A673 (cell line): ENCODE data around the gene CD69. TPM values are rescaled to one million over a fixed set of nuclear protein-coding genes. Genes with fewer than 3 reads are reported as not detected.

Experiments used
- BruUV-seq: library from RNA; stranded (reverse); fragments of 400-500 nt; replicated peaks from 2 replicates; lab custom pipeline; 2021; lab: Mats Ljungman, UMichigan
- CTCF ChIA-PET: fragments of 300-600 bp; sonication (Branson Sonifier 250); formaldehyde crosslinking; loops from one replicate; lab custom pipeline; 2022; ENCODE audit warnings: antibody characterized with exemption; lab: Charles Lee
- POLR2A ChIA-PET: fragments of 300-600 bp; sonication (Branson Sonifier 250); formaldehyde crosslinking; loops from one replicate; lab custom pipeline; 2022; ENCODE audit warnings: antibody characterized with exemption; ENCODE audit not compliant: low non-redundant PET; lab: Charles Lee
- DNase-seq: peaks from one replicate; pipeline ENCODE4 v3.0.0-alpha.2; 2015; ENCODE audit warnings: low spot score
- H3K27ac ChIP-seq: fragments of 200-600 bp; sonication (generic); 2 replicates; pipeline ENCODE4 v1.5.1; 2016; ENCODE audit warnings: mixed run types, low read depth, mild to moderate bottlenecking, mixed read lengths, antibody characterized with exemption, low read length; ENCODE audit not compliant: poor library complexity, severe bottlenecking
- H3K27me3 ChIP-seq: fragments of 200-600 bp; sonication (generic); replicated peaks from 2 replicates; pipeline ENCODE4 v1.6.1; 2017; ENCODE audit warnings: mixed run types, low read depth, mild to moderate bottlenecking, mixed read lengths, antibody characterized with exemption, low read length; ENCODE audit not compliant: insufficient read depth, poor library complexity
- H3K36me3 ChIP-seq: fragments of 200-600 bp; sonication (generic); 2 replicates; pipeline ENCODE4 v1.6.1; 2016; ENCODE audit warnings: mixed run types, mild to moderate bottlenecking, mixed read lengths, antibody characterized with exemption, low read length; ENCODE audit not compliant: insufficient read depth, poor library complexity, severe bottlenecking
- H3K4me1 ChIP-seq: fragments of 200-600 bp; sonication (generic); 2 replicates; pipeline ENCODE4 v1.6.1; 2017; ENCODE audit warnings: mixed run types, mild to moderate bottlenecking, mixed read lengths, antibody characterized with exemption, low read length; ENCODE audit not compliant: insufficient read depth, poor library complexity, severe bottlenecking
- H3K4me3 ChIP-seq: fragments of 200-600 bp; sonication (generic); 2 replicates; pipeline ENCODE4 v1.5.1; 2016; ENCODE audit warnings: low read depth, mixed run types, mild to moderate bottlenecking, mixed read lengths, low read length; ENCODE audit not compliant: poor library complexity, severe bottlenecking
- H3K9me3 ChIP-seq: fragments of 200-600 bp; sonication (generic); 2 replicates; pipeline ENCODE4 v1.6.1; 2016; ENCODE audit warnings: mixed run types, low read depth, mild to moderate bottlenecking, mixed read lengths, antibody characterized with exemption, low read length; ENCODE audit not compliant: poor library complexity, severe bottlenecking
- EZH2 ChIP-seq: fragments of 200-600 bp; sonication (generic); IDR thresholded peaks from 2 replicates; pipeline ENCODE4 v1.6.1; 2017; ENCODE audit warnings: borderline replicate concordance, low read depth, mild to moderate bottlenecking, mixed read lengths, antibody characterized with exemption, low read length; ENCODE audit not compliant: poor library complexity, severe bottlenecking
- intact Hi-C: fragments of 100-400 bp; cut with micrococcal nuclease; formaldehyde crosslinking; loops from one replicate; pipeline ENCODE4 v1.10.0; 2022; ENCODE audit not compliant: unreplicated experiment
- total RNA-seq: library from RNA; stranded (reverse); gene quantifications from 2 replicates; pipeline ENCODE4 v1.2.3, GENCODE V29; 2021
- TF ChIP-seq, protein P1 (sequence below): fragments of 300-800, 200-600 bp; sonication (generic); conservative IDR thresholded peaks from 2 replicates; pipeline ENCODE4 v1.5.1; 2017; ENCODE audit warnings: low read depth, mild to moderate bottlenecking, antibody characterized with exemption, low read length, moderate library complexity, mixed read lengths

Gene CD69
- total RNA-seq, 1 experiment from 2014 or later, result not detected

DNA sequence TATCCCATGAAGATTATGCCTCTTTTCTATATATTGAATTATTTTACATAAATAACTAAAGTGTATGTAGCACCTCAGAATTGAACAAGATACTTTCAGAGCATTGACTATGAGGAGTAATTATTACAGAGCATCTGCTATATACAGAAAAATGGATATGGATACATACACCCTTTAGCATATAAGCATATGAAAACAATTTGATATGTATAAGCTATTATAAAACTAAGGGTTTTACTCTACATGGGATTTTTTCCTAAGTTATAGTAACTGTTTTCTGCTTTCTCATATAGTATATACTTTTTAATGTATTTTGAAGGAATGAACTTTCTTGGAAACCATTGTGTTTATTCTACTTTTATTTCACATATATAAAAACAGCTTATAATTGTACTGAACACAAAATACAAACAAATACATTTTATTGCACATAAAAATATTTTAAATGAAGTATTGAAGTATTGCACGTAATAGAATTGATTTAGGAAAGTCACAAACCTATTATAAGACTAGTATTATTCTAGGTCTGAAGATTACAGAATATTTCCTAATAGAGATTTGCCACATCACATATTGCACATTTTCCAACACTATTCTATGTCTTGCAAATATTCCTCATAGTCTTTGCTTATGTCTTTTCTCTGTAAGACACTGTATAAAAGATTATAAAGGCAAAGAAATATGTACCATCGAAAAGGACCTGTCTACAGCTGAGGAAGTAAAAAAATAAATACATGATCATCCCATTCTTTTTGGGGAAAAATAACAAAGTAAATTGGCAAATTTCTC is 8.4 kb downstream of the CD69 start:
- no peaks in the 10 kb centered on the region for H3K36me3 ChIP-seq
- no peak overlapping the region for H3K4me3 ChIP-seq
- DNase-seq, result no peak
- CTCF ChIA-PET, result no interaction called here
- no peak overlapping the region for H3K27ac ChIP-seq
- POLR2A ChIA-PET, result no interaction called here
- no TSS peak for BruUV-seq
- intact Hi-C loops, result loop anchor here (5.0 kb wide), 1 partner anchor 60 kb away; no protein-coding TSS in a partner anchor
- peaks cover 3% of the 10 kb centered on the region for H3K4me1 ChIP-seq
- TF ChIP-seq EZH2, result no peak
- TF ChIP-seq, protein P1, sequence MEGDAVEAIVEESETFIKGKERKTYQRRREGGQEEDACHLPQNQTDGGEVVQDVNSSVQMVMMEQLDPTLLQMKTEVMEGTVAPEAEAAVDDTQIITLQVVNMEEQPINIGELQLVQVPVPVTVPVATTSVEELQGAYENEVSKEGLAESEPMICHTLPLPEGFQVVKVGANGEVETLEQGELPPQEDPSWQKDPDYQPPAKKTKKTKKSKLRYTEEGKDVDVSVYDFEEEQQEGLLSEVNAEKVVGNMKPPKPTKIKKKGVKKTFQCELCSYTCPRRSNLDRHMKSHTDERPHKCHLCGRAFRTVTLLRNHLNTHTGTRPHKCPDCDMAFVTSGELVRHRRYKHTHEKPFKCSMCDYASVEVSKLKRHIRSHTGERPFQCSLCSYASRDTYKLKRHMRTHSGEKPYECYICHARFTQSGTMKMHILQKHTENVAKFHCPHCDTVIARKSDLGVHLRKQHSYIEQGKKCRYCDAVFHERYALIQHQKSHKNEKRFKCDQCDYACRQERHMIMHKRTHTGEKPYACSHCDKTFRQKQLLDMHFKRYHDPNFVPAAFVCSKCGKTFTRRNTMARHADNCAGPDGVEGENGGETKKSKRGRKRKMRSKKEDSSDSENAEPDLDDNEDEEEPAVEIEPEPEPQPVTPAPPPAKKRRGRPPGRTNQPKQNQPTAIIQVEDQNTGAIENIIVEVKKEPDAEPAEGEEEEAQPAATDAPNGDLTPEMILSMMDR, result no peak
- no peaks in the 10 kb centered on the region for H3K9me3 ChIP-seq
- no peaks in the 10 kb centered on the region for H3K27me3 ChIP-seq

DNA sequence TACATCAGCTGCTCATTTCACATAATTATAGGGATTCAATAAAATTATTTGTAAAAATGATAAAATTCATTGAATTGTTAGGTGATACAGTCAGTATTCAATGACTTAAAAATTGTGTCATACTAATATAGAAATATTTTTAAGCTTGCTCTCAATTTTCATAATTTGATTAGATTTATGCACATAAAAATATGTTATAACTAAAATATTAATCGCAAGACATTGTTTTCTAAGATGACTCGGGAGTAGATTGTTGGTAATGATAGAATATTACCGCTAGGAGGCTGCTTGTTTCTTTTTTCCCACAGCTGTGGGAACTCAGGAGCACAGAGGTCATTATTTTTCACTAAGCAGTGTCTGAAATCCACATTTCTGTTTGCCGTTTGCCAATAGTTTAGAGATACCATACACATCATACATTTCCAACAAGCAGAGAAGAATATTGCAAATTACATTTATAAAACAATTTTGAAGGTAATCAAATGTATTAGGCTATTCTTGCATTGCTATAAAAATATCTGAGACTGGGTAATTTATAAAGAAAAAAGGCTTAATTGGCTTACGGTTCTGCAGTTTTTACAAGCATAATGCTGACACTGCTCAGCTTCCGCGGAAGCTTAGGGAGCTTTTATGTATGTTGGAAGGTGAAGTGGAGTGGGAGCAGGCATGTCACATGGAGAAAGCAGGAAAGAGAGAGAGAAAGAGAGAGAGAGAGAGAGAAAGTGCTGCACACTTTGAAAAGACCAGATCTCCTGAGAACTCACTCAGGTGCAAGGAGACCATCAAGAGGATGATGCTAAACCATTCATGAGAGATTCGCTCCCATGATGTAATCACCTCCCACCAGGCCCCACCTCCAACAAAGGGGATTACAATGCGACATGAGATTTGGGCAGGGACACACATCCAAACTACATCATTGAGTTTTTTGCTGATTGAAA is 9.2 kb downstream of the CD69 start:
- ChIA-PET POLR2A (no interaction called here), CTCF (interaction anchor here (0.7 to 1.3 kb wide), 4 partner anchors 46 to 388 kb away, joined by 3 to 7 read pairs (median 4); partner anchors contain the start of gene CLEC12B)
- Histone ChIP-seq H3K4me1 (peaks cover 3% of the 10 kb centered on the region), H3K27me3 (no peaks in the 10 kb centered on the region), H3K27ac (no peak overlapping the region), H3K36me3 (no peaks in the 10 kb centered on the region), H3K9me3 (no peaks in the 10 kb centered on the region), H3K4me3 (no peak overlapping the region)
- no peak for TF ChIP-seq EZH2
- TF ChIP-seq, protein P1, result no peak; the same call in 1 of the 2 replicates
- intact Hi-C loops, result loop anchor here (2.0 to 5.0 kb wide), 2 partner anchors 47 to 61 kb away; no protein-coding TSS in a partner anchor
- peak; percentile 34 for DNase-seq
- no TSS peak for BruUV-seq
